MM.1S (cell line): ENCODE measurements around the gene CDC45.

Experiments
- CTCF ChIP-seq: fragments of 300-600 bp; sonication (generic); IDR thresholded peaks from 2 replicates; pipeline ENCODE4 v1.5.1; 2016; ENCODE audit warnings: antibody characterized with exemption, low read length, mixed read lengths
- EZH2phosphoT487 ChIP-seq: fragments of 300-600 bp; sonication (generic); IDR thresholded peaks from 2 replicates; pipeline ENCODE4 v1.6.1; 2018; ENCODE audit warnings: antibody characterized with exemption, low read length

GRCh38 chr22:19463491-19464469 lies 15.9 kb upstream of the CDC45 start:
- no peak for TF ChIP-seq CTCF
- TF ChIP-seq EZH2phosphoT487, result no peak
